ENCODE measurements around the gene HSD11B1. TPM values are rescaled to one million over a fixed set of nuclear protein-coding genes. Genes with fewer than 3 reads are reported as not detected.

Gene HSD11B1
- total and polyA plus RNA-seq, 2 of the 4 experiments (the other 2 are of a cell fraction), result 0.41 to 0.72 TPM

DNA sequence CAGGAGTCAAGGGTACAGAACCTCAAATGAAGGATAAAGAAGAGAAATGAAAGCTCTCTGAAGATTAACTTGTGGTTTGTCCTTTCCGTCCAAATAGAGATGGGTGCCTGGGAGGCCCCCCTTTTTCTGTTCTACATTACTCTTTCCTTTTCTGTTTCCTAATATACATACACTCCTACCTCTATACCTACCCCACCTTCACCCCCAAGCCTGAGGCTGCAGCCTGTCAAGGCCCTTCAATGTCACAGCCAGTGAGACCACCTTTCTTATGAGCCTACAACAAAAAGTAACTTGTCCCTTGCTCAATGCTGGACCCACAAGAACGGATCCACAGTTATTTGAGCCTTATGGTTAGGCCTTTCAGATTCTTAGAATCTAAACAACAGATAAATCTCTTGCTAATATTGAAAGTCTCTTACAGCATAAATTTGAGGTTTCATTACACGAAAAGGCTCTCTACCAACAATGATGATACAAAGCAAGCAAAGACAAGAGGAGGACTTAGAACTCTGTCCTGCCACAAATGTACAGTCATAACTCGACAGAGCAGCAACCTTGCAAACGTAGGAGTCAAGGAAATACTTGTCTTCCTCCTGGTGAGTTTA is 47.1 kb downstream of the HSD11B1 start:
- Histone ChIP-seq H2BK5ac (ENCODE audit: low read depth, low read length, poor library complexity, severe bottlenecking) (no peak overlapping the region), H3K79me1 (ENCODE audit: low read depth in 1 of 2, low read length in 2 of 2) (no peaks in the 10 kb centered on the region), H2AK5ac (ENCODE audit: low read depth, low read length) (no peak overlapping the region), H4K8ac (ENCODE audit: low read depth in 2 of 2, low read length in 2 of 2) (no peak overlapping the region), H3K36me3 (ENCODE audit: control insufficient read depth, insufficient read depth, low read length) (no peaks in the 10 kb centered on the region), H2BK15ac (ENCODE audit: low read depth, low read length) (no peak overlapping the region), H2AFZ (replicated peaks; ENCODE audit: low read length, poor library complexity) (no peak overlapping the region), H3K23ac (ENCODE audit: low read depth, low read length) (no peak overlapping the region), H4K5ac (ENCODE audit: low read depth, low read length) (no peak overlapping the region), H3K4me3 (ENCODE audit: insufficient read depth, low read depth, low read length) (no peak overlapping the region), H2AK9ac (replicated peaks; ENCODE audit: low read depth, low read length, poor library complexity) (no peak overlapping the region), H3K9me1 (ENCODE audit: insufficient read depth, low read length) (0 out of 2 replicates have a peak, but pooled peaks cover 3% of the 10 kb centered on the region), H3K4me1 (ENCODE audit: control insufficient read depth, insufficient read depth, low read length) (no peaks in the 10 kb centered on the region), H3K9me3 (ENCODE audit: control insufficient read depth, insufficient read depth, low read length) (no peaks in the 10 kb centered on the region), H2BK20ac (ENCODE audit: low read depth, low read length) (no peak overlapping the region), H3K27me3 (ENCODE audit: control insufficient read depth, insufficient read depth, low read length) (0 out of 2 replicates have a peak, but pooled peaks cover 3% of the 10 kb centered on the region), H2BK120ac (ENCODE audit: low read depth, low read length) (no peak overlapping the region), H3K4me2 (ENCODE audit: low read depth, low read length) (no peak overlapping the region), H4K20me1 (ENCODE audit: insufficient read depth, low read length) (no peaks in the 10 kb centered on the region), H4K91ac (ENCODE audit: insufficient read depth, low read depth, low read length) (no peak overlapping the region), H3K9ac (ENCODE audit: low read depth, low read length) (no peak overlapping the region), H3K14ac (replicated peaks; ENCODE audit: low read depth, low read length) (no peak overlapping the region), H3K27ac (ENCODE audit: insufficient read depth, low read length) (no peak overlapping the region), H3K4ac (ENCODE audit: low read depth, low read length) (no peak overlapping the region), H3K56ac (ENCODE audit: extremely low read depth, insufficient read depth, low read length) (no peak overlapping the region), H3K18ac (ENCODE audit: low read depth, low read length) (no peak overlapping the region)
- ChIA-PET CTCF (no interaction called here), POLR2A (ENCODE audit: unreplicated experiment) (no interaction called here)
- intact Hi-C loops (cut with micrococcal nuclease) (no loop called here), in situ Hi-C loops (cut with MboI; ENCODE audit: low sequenced_read_pairs) (no loop called here), dilution Hi-C loops (cut with HindIII; ENCODE audit: low sequenced_read_pairs, unreplicated experiment) (no loop called here)
- TF ChIP-seq RCOR1 (IDR thresholded peaks at IDR 0.05; ENCODE audit: insufficient replicate concordance, low read length) (no peak), CHD1 (IDR thresholded peaks at IDR 0.05; ENCODE audit: low read depth, low read length) (no peak), CEBPB (IDR thresholded peaks at IDR 0.05; ENCODE audit: low read depth, low read length) (no peak), FOS (IDR thresholded peaks at IDR 0.05; ENCODE audit: low read depth, low read length) (no peak), SMC3 (IDR thresholded peaks at IDR 0.05; ENCODE audit: low read depth, low read length) (no peak), NFE2L2 (IDR thresholded peaks at IDR 0.05; ENCODE audit: low read depth, low read length) (no peak), MAZ (IDR thresholded peaks at IDR 0.05; ENCODE audit: borderline replicate concordance, low read depth, low read length) (no peak), MXI1 (IDR thresholded peaks at IDR 0.05; ENCODE audit: borderline replicate concordance, low read depth, low read length) (no peak)
- TF ChIP-seq, protein P1, sequence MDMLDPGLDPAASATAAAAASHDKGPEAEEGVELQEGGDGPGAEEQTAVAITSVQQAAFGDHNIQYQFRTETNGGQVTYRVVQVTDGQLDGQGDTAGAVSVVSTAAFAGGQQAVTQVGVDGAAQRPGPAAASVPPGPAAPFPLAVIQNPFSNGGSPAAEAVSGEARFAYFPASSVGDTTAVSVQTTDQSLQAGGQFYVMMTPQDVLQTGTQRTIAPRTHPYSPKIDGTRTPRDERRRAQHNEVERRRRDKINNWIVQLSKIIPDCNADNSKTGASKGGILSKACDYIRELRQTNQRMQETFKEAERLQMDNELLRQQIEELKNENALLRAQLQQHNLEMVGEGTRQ (IDR thresholded peaks at IDR 0.05; ENCODE audit: low read depth, low read length), result no peak
- TF ChIP-seq, protein P2, sequence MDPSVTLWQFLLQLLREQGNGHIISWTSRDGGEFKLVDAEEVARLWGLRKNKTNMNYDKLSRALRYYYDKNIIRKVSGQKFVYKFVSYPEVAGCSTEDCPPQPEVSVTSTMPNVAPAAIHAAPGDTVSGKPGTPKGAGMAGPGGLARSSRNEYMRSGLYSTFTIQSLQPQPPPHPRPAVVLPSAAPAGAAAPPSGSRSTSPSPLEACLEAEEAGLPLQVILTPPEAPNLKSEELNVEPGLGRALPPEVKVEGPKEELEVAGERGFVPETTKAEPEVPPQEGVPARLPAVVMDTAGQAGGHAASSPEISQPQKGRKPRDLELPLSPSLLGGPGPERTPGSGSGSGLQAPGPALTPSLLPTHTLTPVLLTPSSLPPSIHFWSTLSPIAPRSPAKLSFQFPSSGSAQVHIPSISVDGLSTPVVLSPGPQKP (IDR thresholded peaks at IDR 0.05; ENCODE audit: borderline replicate concordance, low read depth, low read length), result no peak
- 40% methylated on average over 1 of the region's 5 CpGs; no CpG with 5 or more reads in 1 of the 2 experiments for WGBS, 2 experiments (ENCODE audit: extremely low coverage in 2 of 2, insufficient read length in 1 of 2)
- ATAC-seq (ENCODE audit: low read depth), result no peak
- DNase-seq, result no peak
- no TSS peak for BruUV-seq (replicated peaks)

Data from IMR-90 (cell line).